ENCODE measurements around the gene PSME2. TPM values are rescaled to one million over a fixed set of nuclear protein-coding genes. Genes with fewer than 3 reads are reported as not detected.
A peak's percentile ranks its signal among the peaks of the same experiment; 100 is the strongest.

The PSME2 gene
- total and polyA plus RNA-seq, 9 of the 15 experiments (the other 6 are each of a cell fraction or from before 2014, with no cell fraction given) = 111 to 579 (median 159) TPM

GRCh38 chr14:24160850-24161804 lies 14.7 kb upstream of the PSME2 start, which contains the start of gene IRF9 (continued):
- TF ChIP-seq MNT (conservative IDR thresholded peaks at IDR 0.05) = peak; percentile 83 to 84
- no peak for TF ChIP-seq HDAC3 (IDR thresholded peaks at IDR 0.05; ENCODE audit: borderline replicate concordance, partially characterized antibody)
- peak; percentile 70 for TF ChIP-seq GABPB1 (CRISPR knock-in tag; IDR thresholded peaks at IDR 0.05)
- TF ChIP-seq E2F5 (CRISPR knock-in tag; IDR thresholded peaks at IDR 0.05) = no peak
- TF ChIP-seq POLR2G (IDR thresholded peaks at IDR 0.05; ENCODE audit: low read depth, low read length) = no peak
- peak; percentile 52; the same call in 1 of the 2 replicates for TF ChIP-seq JUND (IDR thresholded peaks at IDR 0.05; ENCODE audit: borderline replicate concordance, low read depth, low read length)
- no peak; the same call in 2 of the 3 replicates for TF ChIP-seq JUND (tag; IDR thresholded peaks at IDR 0.05; ENCODE audit: borderline replicate concordance, low read depth, low read length)
- TF ChIP-seq ZNF407 (IDR thresholded peaks at IDR 0.05; ENCODE audit: low read depth) = no peak
- no peak for TF ChIP-seq TAL1 (IDR thresholded peaks at IDR 0.05)
- no peak for TF ChIP-seq NONO (IDR thresholded peaks at IDR 0.05; ENCODE audit: low read depth in 2 of 2, low read length in 1 of 2)
- TF ChIP-seq ZNF3 (CRISPR knock-in tag; IDR thresholded peaks at IDR 0.05) = no peak
- peak; percentile 57 for TF ChIP-seq POLR2B (IDR thresholded peaks at IDR 0.05; ENCODE audit: low read depth, partially characterized antibody)
- no peak for TF ChIP-seq ILF3 (IDR thresholded peaks at IDR 0.05; ENCODE audit: borderline replicate concordance)
- TF ChIP-seq NFIX (CRISPR knock-in tag; IDR thresholded peaks at IDR 0.05; ENCODE audit: low read depth) = 0 out of 2 replicates have a peak, but pooled peaks have one; percentile 1
- no peak for TF ChIP-seq DACH1 (IDR thresholded peaks at IDR 0.05; ENCODE audit: partially characterized antibody)
- TF ChIP-seq CBX3 (IDR thresholded peaks at IDR 0.05; ENCODE audit: borderline replicate concordance in 1 of 2, low read length in 2 of 2) = no peak

Data from K562 (cell line).